CD4-positive, alpha-beta T cell (primary cell): Measurements from ENCODE around the gene CCSAP. TPM values are rescaled to one million over a fixed set of nuclear protein-coding genes. Genes with fewer than 3 reads are reported as not detected.

Experiments used
- ATAC-seq: fragments of 200-7000 bp; cut with Tn5 transposase; one replicate; pipeline ENCODE4 v1.10.0; 2022; ENCODE audit warnings: mild to moderate bottlenecking; ENCODE audit not compliant: poor library complexity
- CTCF ChIA-PET: fragments of 350-600 bp; sonication (Branson Sonifier 250); formaldehyde crosslinking; loops from one replicate; lab custom pipeline; 2021; ENCODE audit warnings: antibody characterized with exemption, inconsistent platforms; lab: Charles Lee
- POLR2A ChIA-PET: fragments of 350-600 bp; sonication (Branson Sonifier 250); formaldehyde crosslinking; loops from one replicate; lab custom pipeline; 2021; ENCODE audit warnings: antibody characterized with exemption, inconsistent platforms; lab: Charles Lee
- DNase-seq, 14 experiments: peaks; one replicate each; pipeline ENCODE4 v3.0.0-alpha.2; 2013 to 2020; ENCODE audit warnings: mixed read lengths in 2 of 14
- H3K27ac ChIP-seq, 2 donors: one replicate each; pipeline versions ENCODE4 v1.5.1 to v1.7.0; 2013; ENCODE audit warnings: low read length in 2 of 2, low read depth in 1 of 2, mild to moderate bottlenecking in 1 of 2
- H3K27me3 ChIP-seq, 2 experiments: 1 replicate in 1 of 2; 2 replicates in 1 of 2; pipeline versions ENCODE4 v1.6.1 to v1.7.0; 2013; ENCODE audit warnings: low read length in 2 of 2, control low read depth in 1 of 2, mild to moderate bottlenecking in 1 of 2, moderate library complexity in 1 of 2; ENCODE audit not compliant: insufficient read depth in 2 of 2, control insufficient read depth in 1 of 2
- H3K36me3 ChIP-seq: one replicate; pipeline ENCODE4 v1.6.1; 2013; ENCODE audit warnings: low read length, control low read depth; ENCODE audit not compliant: insufficient read depth
- H3K4me1 ChIP-seq: one replicate; pipeline ENCODE4 v1.6.1; 2013; ENCODE audit warnings: low read length, control low read depth; ENCODE audit not compliant: insufficient read depth
- H3K4me3 ChIP-seq: one replicate; pipeline ENCODE4 v1.5.1; 2013; ENCODE audit warnings: mild to moderate bottlenecking, low read length, moderate library complexity
- H3K9me3 ChIP-seq, 2 experiments: 1 replicate in 1 of 2; 2 replicates in 1 of 2; pipeline versions ENCODE4 v1.6.1 to v1.7.0; 2013; ENCODE audit warnings: low read length in 2 of 2, mild to moderate bottlenecking in 2 of 2, control low read depth in 1 of 2, moderate library complexity in 1 of 2; ENCODE audit not compliant: control insufficient read depth in 1 of 2, insufficient read depth in 1 of 2
- H3K27ac Mint-ChIP-seq: one replicate; pipeline ENCODE4 v1.8.0; 2020; ENCODE audit warnings: mixed read lengths
- H3K27me3 Mint-ChIP-seq: one replicate; pipeline ENCODE4 v1.8.0; 2021; ENCODE audit warnings: mixed read lengths
- H3K36me3 Mint-ChIP-seq: one replicate; pipeline ENCODE4 v1.8.0; 2021; ENCODE audit warnings: low read depth, mixed read lengths
- H3K4me1 Mint-ChIP-seq: one replicate; pipeline ENCODE4 v1.8.0; 2021; ENCODE audit warnings: low read depth, mixed read lengths
- H3K4me3 Mint-ChIP-seq: one replicate; pipeline ENCODE4 v1.8.0; 2020; ENCODE audit warnings: mild to moderate bottlenecking, mixed read lengths
- H3K9me3 Mint-ChIP-seq: one replicate; pipeline ENCODE4 v1.8.0; 2020; ENCODE audit warnings: mixed read lengths
- CTCF ChIP-seq: fragments of 200-600 bp; IDR thresholded peaks from one replicate; pipeline ENCODE4 v1.8.0; 2022; ENCODE audit warnings: antibody characterized with exemption, mild to moderate bottlenecking
- intact Hi-C, 2 experiments: fragments of 100-400 bp; cut with DNase I in 1 of 2; cut with micrococcal nuclease in 1 of 2; formaldehyde crosslinking; loops; one replicate each; pipeline versions ENCODE4 v1.15.1 to v1.9.0; 2023 to 2025; cut with DNase I, micrococcal nuclease
- total RNA-seq, 174 experiments: library from RNA in 2 of 174; stranded (reverse) in 2 of 174; gene quantifications; one replicate each; pipeline ENCODE4 v1.2.3 and lab custom pipeline; 2021 to 2026

Gene CCSAP
- total RNA-seq, 2 experiments from 2014 or later, result 14.3 to 15.2 TPM

- Histone ChIP-seq H3K4me3 (no peak overlapping the region), H3K9me3 (no peaks in the 10 kb centered on the region), H3K36me3 (peaks cover 52% of the 10 kb centered on the region), H3K27ac (no peak overlapping the region), H3K4me1 (peaks cover 1% of the 10 kb centered on the region), H3K27me3 (no peaks in the 10 kb centered on the region)
- ATAC-seq (no peak), DNase-seq (no peak)
- POLR2A ChIA-PET, result no interaction called here
- intact Hi-C loops, result no loop called here
- Mint-ChIP-seq H3K9me3 (no peaks in the 10 kb centered on the region), H3K27ac (no peak overlapping the region), H3K4me1 (no peaks in the 10 kb centered on the region), H3K4me3 (no peak overlapping the region), H3K27me3 (no peaks in the 10 kb centered on the region), H3K36me3 (peaks cover 82% of the 10 kb centered on the region)
- CTCF ChIA-PET, result no interaction called here
- no peak for TF ChIP-seq CTCF
These were observed 43.9 kb downstream of the CCSAP start for GRCh38 chr1:229298887-229299503.

- Histone ChIP-seq H3K27me3 (no peaks in the 10 kb centered on the region), H3K4me1 (peaks cover 2% of the 10 kb centered on the region), H3K27ac (no peak overlapping the region), H3K36me3 (peaks cover 50% of the 10 kb centered on the region), H3K4me3 (no peak overlapping the region), H3K9me3 (no peaks in the 10 kb centered on the region)
- Mint-ChIP-seq H3K9me3 (no peaks in the 10 kb centered on the region), H3K4me3 (no peak overlapping the region), H3K36me3 (peaks cover 82% of the 10 kb centered on the region), H3K27ac (no peak overlapping the region), H3K27me3 (no peaks in the 10 kb centered on the region), H3K4me1 (no peaks in the 10 kb centered on the region)
- ATAC-seq (no peak), DNase-seq (no peak)
- CTCF ChIA-PET, result no interaction called here
- intact Hi-C loops, result no loop called here
- no peak for TF ChIP-seq CTCF
- POLR2A ChIA-PET, result no interaction called here
These were observed 44.4 kb downstream of the CCSAP start for GRCh38 chr1:229298420-229298819.

GRCh38 chr1:229297746-229298145 is 45.1 kb downstream of the CCSAP start:
- no peaks in the 10 kb centered on the region for H3K9me3 ChIP-seq
- peaks cover 2% of the 10 kb centered on the region for H3K4me1 ChIP-seq
- H3K27me3 ChIP-seq, result no peaks in the 10 kb centered on the region
- Mint-ChIP-seq H3K9me3 (no peaks in the 10 kb centered on the region), H3K27ac (no peak overlapping the region), H3K4me1 (no peaks in the 10 kb centered on the region), H3K4me3 (no peak overlapping the region), H3K27me3 (no peaks in the 10 kb centered on the region), H3K36me3 (peaks cover 77% of the 10 kb centered on the region)
- ATAC-seq (no peak), DNase-seq (no peak)
- intact Hi-C loops, result no loop called here
- H3K27ac ChIP-seq, result no peak overlapping the region
- no peak overlapping the region for H3K4me3 ChIP-seq
- POLR2A ChIA-PET, result no interaction called here
- no peak for TF ChIP-seq CTCF
- peaks cover 47% of the 10 kb centered on the region for H3K36me3 ChIP-seq
- CTCF ChIA-PET, result no interaction called here
